Activated T-cell treated with anti-CD3 and anti-CD28 coated beads, Interleukin-2, amount 50 U/mL, for 24 hours (primary cell): ENCODE results near the gene GRIN2C.

Experiments
- DNase-seq: peaks from one replicate; pipeline ENCODE4 v3.0.0-alpha.2; 2020
- H3K27ac Mint-ChIP-seq: 2 replicates; pipeline ENCODE4 v1.8.0; 2020; ENCODE audit warnings: mild to moderate bottlenecking, mixed read lengths
- H3K27me3 Mint-ChIP-seq: 2 replicates; pipeline ENCODE4 v1.8.0; 2020; ENCODE audit warnings: mixed read lengths
- H3K36me3 Mint-ChIP-seq: 2 replicates; pipeline ENCODE4 v1.8.0; 2020; ENCODE audit warnings: low read depth, mixed read lengths
- H3K4me1 Mint-ChIP-seq: 2 replicates; pipeline ENCODE4 v1.8.0; 2020; ENCODE audit warnings: low read depth, mixed read lengths
- H3K4me3 Mint-ChIP-seq: 2 replicates; pipeline ENCODE4 v1.8.0; 2020; ENCODE audit warnings: mild to moderate bottlenecking, moderate library complexity, mixed read lengths
- H3K9me3 Mint-ChIP-seq: 2 replicates; pipeline ENCODE4 v1.8.0; 2020; ENCODE audit warnings: mixed read lengths

Gene GRIN2C

DNA sequence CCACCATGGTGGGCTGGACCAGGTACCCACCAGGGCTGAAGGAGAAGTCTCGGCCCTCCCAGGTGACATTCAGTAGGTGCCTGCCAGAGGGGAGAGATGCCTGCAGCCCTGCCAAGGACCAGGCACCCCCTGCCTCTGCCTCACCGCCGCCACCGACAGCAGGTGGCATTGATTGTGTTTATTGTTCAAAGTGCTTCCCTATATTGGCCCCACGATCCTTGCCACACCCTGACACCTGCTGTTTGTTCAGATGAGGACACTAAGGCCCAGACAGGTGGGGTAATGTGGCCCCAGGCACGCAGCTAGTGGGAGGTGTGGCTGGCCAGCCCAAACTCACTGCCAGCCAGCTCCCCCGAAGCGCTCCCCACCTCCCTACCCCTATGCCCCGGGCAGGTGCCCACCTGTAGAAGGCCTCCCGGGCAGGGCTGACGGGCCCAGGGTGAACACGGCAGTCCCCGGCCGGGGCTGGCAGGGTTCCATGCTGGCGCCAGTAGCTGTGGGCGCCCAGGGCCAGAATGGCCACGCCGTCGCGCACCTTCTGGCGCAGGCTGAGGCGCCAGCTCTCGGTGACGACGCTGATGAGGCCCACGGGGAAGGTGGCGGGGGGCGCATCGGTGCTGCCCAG lies 8.0 kb downstream of the GRIN2C start:
- H3K27ac Mint-ChIP-seq: no peak overlapping the region
- H3K36me3 Mint-ChIP-seq: no peaks in the 10 kb centered on the region
- no peaks in the 10 kb centered on the region for H3K9me3 Mint-ChIP-seq
- H3K4me3 Mint-ChIP-seq: no peak overlapping the region
- peaks cover 10% of the 10 kb centered on the region for H3K4me1 Mint-ChIP-seq
- no peak for DNase-seq
- peaks cover 49% of the 10 kb centered on the region for H3K27me3 Mint-ChIP-seq

- no peak for DNase-seq
- Mint-ChIP-seq H3K36me3 (no peaks in the 10 kb centered on the region), H3K4me3 (no peak overlapping the region), H3K27me3 (peaks cover 43% of the 10 kb centered on the region), H3K27ac (no peak overlapping the region), H3K9me3 (no peaks in the 10 kb centered on the region), H3K4me1 (peaks cover 10% of the 10 kb centered on the region)
Measured at GRCh38 chr17:74850914-74851313, 8.8 kb downstream of the GRIN2C start.

GRCh38 chr17:74850310-74850709 lies 9.4 kb downstream of the GRIN2C start:
- Mint-ChIP-seq H3K27ac (no peak overlapping the region), H3K9me3 (no peaks in the 10 kb centered on the region), H3K27me3 (peaks cover 37% of the 10 kb centered on the region), H3K4me1 (peaks cover 10% of the 10 kb centered on the region), H3K36me3 (no peaks in the 10 kb centered on the region), H3K4me3 (no peak overlapping the region)
- DNase-seq: no peak

DNA sequence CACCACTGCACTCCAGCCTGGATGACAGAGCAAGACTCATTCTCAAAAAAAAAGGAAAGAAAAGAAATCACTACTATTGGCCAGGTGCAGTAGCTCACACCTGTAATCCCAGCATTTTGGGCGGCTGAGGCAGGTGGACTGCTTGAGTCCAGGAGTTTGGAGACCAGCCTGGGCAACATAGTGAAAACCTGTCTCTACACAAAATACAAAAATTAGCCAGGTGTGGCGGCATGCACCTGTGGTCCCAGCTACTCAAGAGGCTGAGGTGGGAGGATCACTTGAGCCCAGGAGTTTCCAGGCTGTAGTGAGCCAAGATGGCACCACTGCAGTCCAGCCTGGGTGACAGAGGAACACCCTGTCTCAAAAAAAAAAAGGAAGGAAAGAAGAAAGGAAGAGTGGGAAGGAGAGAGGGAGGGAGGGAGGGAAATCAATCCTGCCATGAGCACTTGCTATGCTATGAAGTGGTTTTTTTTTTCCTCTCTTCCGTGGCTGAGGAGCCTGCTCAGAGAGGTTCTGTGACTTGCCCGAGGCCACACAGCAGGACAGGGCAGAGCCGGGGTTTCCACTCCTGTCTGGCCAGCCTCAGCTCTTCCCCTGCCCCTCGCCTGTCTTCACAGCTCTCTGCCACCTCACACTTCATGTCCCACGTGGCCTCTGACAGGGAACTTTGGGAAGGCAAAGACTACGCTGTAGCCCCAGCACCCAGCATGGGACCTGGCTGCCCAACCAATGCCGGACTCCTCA lies 10.9 kb downstream of the GRIN2C start:
- peaks cover 3% of the 10 kb centered on the region for H3K36me3 Mint-ChIP-seq
- H3K27ac Mint-ChIP-seq: peak overlapping the region; percentile 15
- peaks cover 10% of the 10 kb centered on the region for H3K4me1 Mint-ChIP-seq
- no peaks in the 10 kb centered on the region for H3K9me3 Mint-ChIP-seq
- no peak for DNase-seq
- no peak overlapping the region for H3K4me3 Mint-ChIP-seq
- peaks cover 27% of the 10 kb centered on the region for H3K27me3 Mint-ChIP-seq

DNA sequence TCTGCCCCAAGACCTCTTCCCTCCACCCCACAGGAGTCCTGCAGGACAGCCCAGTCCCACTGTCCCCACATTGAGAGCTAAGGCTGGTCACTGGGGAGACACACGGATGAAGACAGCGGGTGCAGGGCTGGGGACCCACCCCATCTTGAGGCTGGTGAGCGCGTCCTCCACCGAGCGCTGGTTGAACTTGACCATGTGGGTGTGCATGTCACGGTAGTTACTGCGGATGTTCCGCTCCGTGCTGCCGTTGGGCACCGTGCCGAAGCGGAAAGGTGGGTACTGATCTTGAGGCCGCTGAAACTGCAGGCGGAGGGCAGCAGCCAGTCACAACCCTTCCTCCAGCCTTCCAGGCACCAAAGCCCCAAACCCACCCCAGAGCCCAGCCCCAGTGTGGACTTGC lies 13.1 kb downstream of the GRIN2C start:
- Mint-ChIP-seq H3K4me3 (no peak overlapping the region), H3K27ac (no peak overlapping the region), H3K27me3 (peaks cover 28% of the 10 kb centered on the region), H3K9me3 (no peaks in the 10 kb centered on the region), H3K4me1 (peaks cover 6% of the 10 kb centered on the region), H3K36me3 (peaks cover 3% of the 10 kb centered on the region)
- no peak for DNase-seq

- Mint-ChIP-seq H3K9me3 (no peaks in the 10 kb centered on the region), H3K36me3 (peaks cover 6% of the 10 kb centered on the region), H3K4me3 (no peak overlapping the region), H3K27me3 (peaks cover 23% of the 10 kb centered on the region), H3K27ac (no peak overlapping the region), H3K4me1 (peaks cover 18% of the 10 kb centered on the region)
- no peak for DNase-seq
Measured at GRCh38 chr17:74843352-74843627, 16.4 kb downstream of the GRIN2C start.

DNA sequence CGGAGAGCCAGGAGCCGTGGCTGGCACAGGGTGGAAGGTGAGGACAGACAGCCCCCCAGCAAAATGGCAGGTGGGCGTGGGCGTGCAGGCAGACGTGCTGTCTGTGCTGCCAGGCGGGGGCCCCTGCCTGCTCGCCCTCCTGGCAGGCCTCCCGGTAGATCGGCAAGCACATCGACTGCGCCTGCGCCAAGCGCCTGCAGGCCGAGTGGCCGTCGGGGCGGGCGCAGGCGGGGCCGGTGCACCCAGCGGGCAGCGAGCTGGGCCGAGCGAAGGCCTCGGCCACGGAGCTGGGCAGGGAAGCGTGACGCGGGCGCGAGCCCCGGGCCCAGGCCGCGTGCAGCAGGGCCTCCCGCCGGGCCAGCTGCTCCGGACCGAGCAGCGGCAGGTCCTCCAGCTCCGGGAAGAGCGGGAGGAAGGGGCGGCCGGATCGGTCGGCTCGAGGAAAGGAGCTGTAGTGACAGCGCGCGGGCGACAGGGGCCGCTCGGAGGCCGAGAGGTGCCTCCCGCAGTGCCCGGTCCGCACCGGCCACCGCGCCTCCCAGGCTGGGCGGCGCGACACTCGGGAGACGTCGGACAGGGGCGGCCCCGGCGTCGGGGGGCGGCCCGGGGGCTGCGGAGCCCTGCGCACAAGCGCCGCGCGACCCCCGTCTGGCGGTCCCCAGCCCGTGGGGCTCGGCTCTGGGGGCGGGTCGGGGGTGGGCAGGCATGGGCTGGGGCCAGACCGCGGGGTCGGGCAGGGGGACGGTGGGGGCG lies 16.9 kb downstream of the GRIN2C start:
- no peak overlapping the region for H3K27ac Mint-ChIP-seq

GRCh38 chr17:74842146-74842598 lies 17.5 kb downstream of the GRIN2C start:
- H3K4me3 Mint-ChIP-seq: no peak overlapping the region
- no peaks in the 10 kb centered on the region for H3K9me3 Mint-ChIP-seq
- H3K27me3 Mint-ChIP-seq: peaks cover 23% of the 10 kb centered on the region
- DNase-seq: no peak
- H3K27ac Mint-ChIP-seq: no peak overlapping the region
- peaks cover 18% of the 10 kb centered on the region for H3K4me1 Mint-ChIP-seq
- peaks cover 15% of the 10 kb centered on the region for H3K36me3 Mint-ChIP-seq

More for the DNA sequence above, 16.9 kb downstream of the GRIN2C start:
- no peak for DNase-seq
- peaks cover 18% of the 10 kb centered on the region for H3K4me1 Mint-ChIP-seq
- H3K4me3 Mint-ChIP-seq: no peak overlapping the region
- peaks cover 23% of the 10 kb centered on the region for H3K27me3 Mint-ChIP-seq
- H3K36me3 Mint-ChIP-seq: peaks cover 11% of the 10 kb centered on the region
- H3K9me3 Mint-ChIP-seq: no peaks in the 10 kb centered on the region

DNA sequence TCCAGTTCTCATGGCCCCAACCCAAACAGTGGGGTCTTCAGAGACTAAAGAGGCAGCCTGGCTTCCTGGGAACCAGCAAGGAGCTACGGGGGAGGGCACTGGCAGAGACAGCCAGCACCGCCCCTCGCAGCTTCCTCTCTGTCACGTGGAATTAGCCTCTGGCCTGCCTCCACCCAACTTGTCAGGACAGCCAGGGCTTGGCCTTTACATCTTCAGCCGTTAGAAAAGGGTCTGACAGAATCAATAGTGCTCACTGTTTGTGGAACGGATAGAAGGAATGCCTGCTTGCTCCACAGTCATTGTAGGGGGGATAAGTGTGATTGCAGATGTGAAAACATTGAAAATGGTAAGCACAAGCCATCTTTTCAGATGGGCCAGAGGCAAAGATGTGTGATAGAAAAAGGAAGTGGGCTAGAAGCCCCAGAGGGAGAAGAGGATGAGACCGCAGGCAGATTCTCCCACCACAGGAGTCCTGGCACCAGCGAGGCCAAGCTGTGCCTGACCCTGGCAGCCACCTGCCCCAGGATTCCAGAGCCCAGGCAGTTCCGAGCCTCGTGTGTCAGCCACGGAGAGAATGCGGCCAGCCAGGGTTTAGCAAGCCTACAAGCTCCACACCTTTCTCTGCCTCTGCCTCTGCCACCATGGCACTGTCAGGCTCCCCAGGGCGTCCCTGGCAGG lies 18.6 kb downstream of the GRIN2C start:
- no peak overlapping the region for H3K4me3 Mint-ChIP-seq
- peaks cover 23% of the 10 kb centered on the region for H3K27me3 Mint-ChIP-seq

GRCh38 chr17:74839990-74840852 lies 19.5 kb downstream of the GRIN2C start:
- Mint-ChIP-seq H3K4me3 (no peak overlapping the region), H3K36me3 (peaks cover 33% of the 10 kb centered on the region), H3K27me3 (peaks cover 23% of the 10 kb centered on the region), H3K9me3 (no peaks in the 10 kb centered on the region), H3K4me1 (peaks cover 18% of the 10 kb centered on the region), H3K27ac (no peak overlapping the region)
- no peak for DNase-seq

More for the DNA sequence above, 18.6 kb downstream of the GRIN2C start:
- Mint-ChIP-seq H3K4me1 (peaks cover 18% of the 10 kb centered on the region), H3K9me3 (no peaks in the 10 kb centered on the region), H3K27ac (no peak overlapping the region), H3K36me3 (peaks cover 25% of the 10 kb centered on the region)
- no peak for DNase-seq

GRCh38 chr17:74838274-74838673 lies 21.4 kb downstream of the GRIN2C start:
- Mint-ChIP-seq H3K4me3 (no peak overlapping the region), H3K27ac (no peak overlapping the region), H3K4me1 (peaks cover 18% of the 10 kb centered on the region), H3K36me3 (peaks cover 33% of the 10 kb centered on the region), H3K9me3 (no peaks in the 10 kb centered on the region), H3K27me3 (peaks cover 14% of the 10 kb centered on the region)
- no peak for DNase-seq

GRCh38 chr17:74836691-74837467 lies 22.8 kb downstream of the GRIN2C start:
- no peaks in the 10 kb centered on the region for H3K9me3 Mint-ChIP-seq
- H3K36me3 Mint-ChIP-seq: peaks cover 38% of the 10 kb centered on the region
- H3K4me3 Mint-ChIP-seq: no peak overlapping the region
- H3K27me3 Mint-ChIP-seq: peaks cover 8% of the 10 kb centered on the region
- H3K27ac Mint-ChIP-seq: no peak overlapping the region
- peaks cover 12% of the 10 kb centered on the region for H3K4me1 Mint-ChIP-seq
- no peak for DNase-seq

- Mint-ChIP-seq H3K27ac (no peak overlapping the region), H3K36me3 (peaks cover 40% of the 10 kb centered on the region), H3K4me3 (no peak overlapping the region), H3K9me3 (no peaks in the 10 kb centered on the region), H3K27me3 (peaks cover 2% of the 10 kb centered on the region), H3K4me1 (peaks cover 11% of the 10 kb centered on the region)
- DNase-seq: no peak
Measured at GRCh38 chr17:74836191-74836590, 23.5 kb downstream of the GRIN2C start.
